PC-9 (cell line): ENCODE measurements around the gene LTA.

Experiments used
- EZH2 ChIP-seq: fragments of 200-600 bp; sonication (generic); IDR thresholded peaks from 2 replicates; pipeline ENCODE4 v1.8.0; 2017; ENCODE audit warnings: antibody characterized with exemption, low read depth
- TF ChIP-seq, protein P1 (sequence below): fragments of 200-600 bp; sonication (generic); conservative IDR thresholded peaks from 2 replicates; pipeline ENCODE4 v1.6.1; 2017; ENCODE audit warnings: mixed run types, antibody characterized with exemption, mild to moderate bottlenecking, moderate library complexity

DNA sequence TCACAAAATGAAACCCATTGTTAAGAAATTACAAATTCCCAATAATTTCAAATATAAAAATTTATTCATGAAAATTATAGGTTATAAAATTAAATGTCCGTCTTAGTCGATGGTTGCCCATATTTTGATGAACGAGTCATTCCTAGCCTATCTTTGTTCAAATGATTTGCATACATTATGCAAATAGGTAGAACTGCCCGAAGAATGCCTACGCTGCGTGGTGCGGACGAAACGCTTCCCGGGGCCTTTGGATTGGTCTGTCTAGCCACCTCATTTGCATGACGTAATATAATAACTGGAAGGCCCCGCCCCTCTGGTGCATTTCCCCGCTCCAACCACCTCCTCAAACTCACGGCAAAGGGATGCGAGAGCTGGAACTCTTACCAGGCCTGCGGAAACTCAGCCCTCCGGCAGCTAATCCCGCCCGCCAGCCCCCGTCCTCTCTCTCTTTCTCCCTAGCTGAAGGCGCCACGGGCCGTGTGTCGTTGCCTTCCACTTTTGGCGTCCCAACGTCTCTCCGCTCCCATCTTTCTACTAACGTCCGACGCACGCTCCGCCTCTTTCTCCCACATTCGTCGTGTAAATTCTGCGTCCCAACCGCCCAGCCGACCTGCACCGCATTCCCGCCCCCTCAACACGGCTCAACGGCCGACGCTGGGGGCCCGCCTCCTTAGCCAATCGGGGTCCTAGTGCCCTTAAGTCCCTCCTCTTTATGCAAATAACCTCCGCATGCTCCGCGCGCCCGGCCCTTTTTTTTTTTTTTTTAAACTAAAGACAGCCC lies 47.9 kb downstream of the LTA start:
- TF ChIP-seq, protein P1, sequence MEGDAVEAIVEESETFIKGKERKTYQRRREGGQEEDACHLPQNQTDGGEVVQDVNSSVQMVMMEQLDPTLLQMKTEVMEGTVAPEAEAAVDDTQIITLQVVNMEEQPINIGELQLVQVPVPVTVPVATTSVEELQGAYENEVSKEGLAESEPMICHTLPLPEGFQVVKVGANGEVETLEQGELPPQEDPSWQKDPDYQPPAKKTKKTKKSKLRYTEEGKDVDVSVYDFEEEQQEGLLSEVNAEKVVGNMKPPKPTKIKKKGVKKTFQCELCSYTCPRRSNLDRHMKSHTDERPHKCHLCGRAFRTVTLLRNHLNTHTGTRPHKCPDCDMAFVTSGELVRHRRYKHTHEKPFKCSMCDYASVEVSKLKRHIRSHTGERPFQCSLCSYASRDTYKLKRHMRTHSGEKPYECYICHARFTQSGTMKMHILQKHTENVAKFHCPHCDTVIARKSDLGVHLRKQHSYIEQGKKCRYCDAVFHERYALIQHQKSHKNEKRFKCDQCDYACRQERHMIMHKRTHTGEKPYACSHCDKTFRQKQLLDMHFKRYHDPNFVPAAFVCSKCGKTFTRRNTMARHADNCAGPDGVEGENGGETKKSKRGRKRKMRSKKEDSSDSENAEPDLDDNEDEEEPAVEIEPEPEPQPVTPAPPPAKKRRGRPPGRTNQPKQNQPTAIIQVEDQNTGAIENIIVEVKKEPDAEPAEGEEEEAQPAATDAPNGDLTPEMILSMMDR, result no peak
- no peak for TF ChIP-seq EZH2
